ENCODE results near the gene HTRA3.

Gene HTRA3

DNA sequence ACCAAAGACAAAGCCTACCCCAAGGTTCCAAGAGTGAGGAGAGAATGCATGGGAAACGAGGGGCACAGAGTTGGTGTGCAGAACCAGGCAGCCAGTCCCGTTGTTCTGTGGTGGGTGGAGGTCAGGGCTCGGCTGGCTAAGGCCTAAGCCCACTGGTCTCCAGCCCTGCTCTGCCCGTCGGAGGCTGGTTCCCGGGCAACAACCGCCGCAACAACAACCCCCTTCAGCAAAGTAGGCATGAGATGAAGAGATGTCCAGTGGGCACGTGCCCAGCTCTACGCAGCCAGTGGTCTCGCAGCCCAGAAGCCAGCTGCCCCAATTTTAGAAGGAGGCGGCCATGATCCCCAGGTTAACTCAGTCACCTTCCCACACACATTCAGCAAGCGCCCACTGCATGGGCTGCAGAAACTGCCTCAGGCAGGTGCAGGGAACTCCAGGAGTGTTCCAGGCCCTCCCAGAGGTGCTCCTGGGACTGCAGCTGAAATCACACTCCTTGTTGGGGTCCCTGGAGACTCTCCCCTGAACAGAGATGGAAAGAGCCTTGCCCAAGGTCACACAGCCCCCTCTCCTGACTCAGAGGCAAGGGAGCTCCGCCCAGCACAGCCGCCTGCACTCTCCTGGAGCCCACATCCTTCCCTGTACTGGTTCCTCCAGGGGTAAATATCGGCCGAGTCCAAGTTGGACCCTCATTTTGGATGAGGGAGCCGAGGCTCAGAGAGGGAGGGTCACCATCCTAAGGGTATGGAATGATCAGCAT is 25.4 kb upstream of the HTRA3 start:
- no peak overlapping the region for H3K4me3 ChIP-seq (ENCODE audit: low read length)
- DNase-seq (ENCODE audit: low read depth), result no peak
- TF ChIP-seq, protein P1, sequence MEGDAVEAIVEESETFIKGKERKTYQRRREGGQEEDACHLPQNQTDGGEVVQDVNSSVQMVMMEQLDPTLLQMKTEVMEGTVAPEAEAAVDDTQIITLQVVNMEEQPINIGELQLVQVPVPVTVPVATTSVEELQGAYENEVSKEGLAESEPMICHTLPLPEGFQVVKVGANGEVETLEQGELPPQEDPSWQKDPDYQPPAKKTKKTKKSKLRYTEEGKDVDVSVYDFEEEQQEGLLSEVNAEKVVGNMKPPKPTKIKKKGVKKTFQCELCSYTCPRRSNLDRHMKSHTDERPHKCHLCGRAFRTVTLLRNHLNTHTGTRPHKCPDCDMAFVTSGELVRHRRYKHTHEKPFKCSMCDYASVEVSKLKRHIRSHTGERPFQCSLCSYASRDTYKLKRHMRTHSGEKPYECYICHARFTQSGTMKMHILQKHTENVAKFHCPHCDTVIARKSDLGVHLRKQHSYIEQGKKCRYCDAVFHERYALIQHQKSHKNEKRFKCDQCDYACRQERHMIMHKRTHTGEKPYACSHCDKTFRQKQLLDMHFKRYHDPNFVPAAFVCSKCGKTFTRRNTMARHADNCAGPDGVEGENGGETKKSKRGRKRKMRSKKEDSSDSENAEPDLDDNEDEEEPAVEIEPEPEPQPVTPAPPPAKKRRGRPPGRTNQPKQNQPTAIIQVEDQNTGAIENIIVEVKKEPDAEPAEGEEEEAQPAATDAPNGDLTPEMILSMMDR (conservative IDR thresholded peaks at IDR 0.05; ENCODE audit: low read length), result no peak

DNA sequence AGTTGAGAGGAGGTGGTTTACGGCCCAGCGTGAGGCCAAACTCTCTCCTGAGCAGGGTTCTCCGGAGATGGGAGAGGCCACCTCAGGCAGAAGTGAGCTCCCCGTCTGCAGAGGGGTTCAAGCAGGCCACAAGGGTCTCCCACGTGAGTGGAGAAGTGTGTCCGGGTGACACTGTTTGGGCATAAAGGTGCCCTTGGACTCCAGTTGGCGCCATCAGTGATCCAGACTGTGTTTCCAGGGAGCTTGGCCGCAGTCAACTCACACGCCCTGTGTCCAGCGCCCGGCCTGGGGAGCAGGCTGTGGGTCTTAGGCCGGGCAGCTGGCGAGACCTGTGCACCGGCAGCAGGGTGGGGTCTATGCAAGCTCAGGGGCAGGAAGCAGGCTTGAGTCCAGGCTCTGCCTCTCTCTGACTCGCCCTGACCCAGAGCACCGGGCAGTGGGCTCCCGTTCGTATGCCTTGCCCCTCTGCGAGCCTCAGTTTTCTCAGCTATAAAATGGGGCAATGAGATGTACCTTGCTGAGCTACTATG is 24.6 kb upstream of the HTRA3 start:
- TF ChIP-seq, protein P1 (conservative IDR thresholded peaks at IDR 0.05; ENCODE audit: low read length), result no peak

DNA sequence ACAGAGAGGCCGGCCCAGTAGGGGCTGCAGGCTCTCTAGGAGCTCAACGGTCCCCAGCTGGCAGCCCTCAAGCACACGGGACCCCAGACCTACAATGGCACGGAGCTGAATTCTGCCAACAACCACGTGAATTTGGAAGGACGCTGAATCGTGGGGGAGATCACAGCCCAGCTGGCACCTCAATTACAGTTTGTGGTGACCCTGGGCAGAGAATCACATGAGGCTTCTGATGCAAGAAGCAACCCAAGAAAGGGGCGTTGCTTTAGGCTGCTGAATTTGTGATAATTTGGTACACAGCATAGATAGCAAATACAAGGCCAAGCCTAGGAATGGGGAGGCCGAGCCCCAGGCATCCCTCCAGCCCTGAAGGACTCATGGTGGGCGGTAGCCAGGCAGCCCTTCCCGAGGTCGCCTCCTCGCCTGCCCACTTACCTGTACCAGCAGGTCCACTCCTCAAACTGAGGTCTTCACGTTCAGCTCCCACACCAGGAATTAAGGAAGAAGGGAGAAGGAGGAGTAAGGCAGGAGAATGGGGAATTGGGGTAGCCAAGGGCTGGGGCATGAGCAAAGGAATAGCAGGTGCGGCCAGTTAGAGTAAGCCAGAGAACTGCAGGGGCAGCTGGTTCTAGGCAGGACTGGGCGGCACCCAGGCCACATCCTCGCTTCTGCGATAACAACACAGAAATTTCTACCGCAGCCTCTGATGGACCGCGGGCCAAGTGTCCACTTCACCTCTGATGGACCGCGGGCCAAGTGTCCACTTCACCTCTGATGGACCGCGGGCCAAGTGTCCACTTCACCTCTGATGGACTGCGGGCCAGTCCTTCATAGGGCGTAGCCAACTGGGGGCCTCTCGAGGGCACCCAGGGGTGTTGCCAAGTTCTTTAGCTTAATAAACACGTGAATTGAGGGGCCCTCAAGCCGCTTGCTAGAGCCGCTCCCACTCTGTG is 23.4 kb upstream of the HTRA3 start:
- H3K4me3 ChIP-seq (ENCODE audit: low read length), result no peak overlapping the region
- no peak for DNase-seq (ENCODE audit: low read depth)
- TF ChIP-seq, protein P1 (conservative IDR thresholded peaks at IDR 0.05; ENCODE audit: low read length), result no peak

More for the DNA sequence above, 24.6 kb upstream of the HTRA3 start:
- no peak for DNase-seq (ENCODE audit: low read depth)
- H3K4me3 ChIP-seq (ENCODE audit: low read length), result no peak overlapping the region

GRCh38 chr4:8247047-8247930 is 22.3 kb upstream of the HTRA3 start:
- DNase-seq (ENCODE audit: low read depth), result no peak
- H3K4me3 ChIP-seq (ENCODE audit: low read length), result no peak overlapping the region
- TF ChIP-seq, protein P1 (conservative IDR thresholded peaks at IDR 0.05; ENCODE audit: low read length), result no peak

DNA sequence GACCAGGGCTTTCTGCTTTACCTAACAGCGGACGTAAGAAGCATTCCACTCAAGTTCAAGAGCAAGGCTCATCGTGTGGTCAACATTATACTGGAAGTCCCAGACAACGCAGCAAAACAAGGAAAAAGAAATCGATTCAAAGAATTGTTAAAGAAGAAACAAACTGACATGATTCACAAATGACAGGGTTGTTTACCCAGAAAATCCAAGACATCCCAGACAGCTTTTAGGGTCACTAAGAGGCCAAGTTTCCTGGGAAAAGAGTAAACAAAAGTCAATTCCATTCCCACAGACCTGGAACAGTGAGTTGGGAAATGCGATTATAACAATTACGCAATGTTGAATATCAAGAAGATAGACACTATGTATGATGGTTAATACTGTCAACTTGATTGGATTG is 21.5 kb upstream of the HTRA3 start:
- no peak overlapping the region for H3K4me3 ChIP-seq (ENCODE audit: low read length)
- peak; percentile 47 for DNase-seq (ENCODE audit: low read depth)
- TF ChIP-seq, protein P1 (conservative IDR thresholded peaks at IDR 0.05; ENCODE audit: low read length), result no peak

DNA sequence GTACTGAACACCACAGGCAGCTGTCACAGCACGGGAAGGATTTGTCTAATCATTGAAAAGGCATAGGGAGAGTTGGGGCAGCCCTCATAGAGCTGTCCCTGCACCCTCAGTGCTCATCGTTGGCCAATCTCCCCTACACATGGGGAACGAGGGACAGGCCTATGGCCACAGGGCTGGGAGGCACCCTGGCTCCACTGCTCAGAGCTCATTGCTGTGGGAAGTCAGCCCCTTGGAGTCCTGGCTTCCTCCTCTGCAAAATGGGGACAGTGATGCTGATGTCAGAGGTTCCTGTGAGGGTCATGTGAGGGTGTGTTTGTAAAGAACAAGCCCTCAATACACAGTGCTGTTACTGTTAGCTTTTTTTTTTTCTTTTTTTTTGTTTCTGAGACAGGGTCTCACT is 19.3 kb upstream of the HTRA3 start:
- TF ChIP-seq, protein P1 (conservative IDR thresholded peaks at IDR 0.05; ENCODE audit: low read length), result no peak
- H3K4me3 ChIP-seq (ENCODE audit: low read length), result no peak overlapping the region
- no peak for DNase-seq (ENCODE audit: low read depth)

All from AG10803 (cell line).